ENCODE measurements around the gene PRR18.

DNA sequence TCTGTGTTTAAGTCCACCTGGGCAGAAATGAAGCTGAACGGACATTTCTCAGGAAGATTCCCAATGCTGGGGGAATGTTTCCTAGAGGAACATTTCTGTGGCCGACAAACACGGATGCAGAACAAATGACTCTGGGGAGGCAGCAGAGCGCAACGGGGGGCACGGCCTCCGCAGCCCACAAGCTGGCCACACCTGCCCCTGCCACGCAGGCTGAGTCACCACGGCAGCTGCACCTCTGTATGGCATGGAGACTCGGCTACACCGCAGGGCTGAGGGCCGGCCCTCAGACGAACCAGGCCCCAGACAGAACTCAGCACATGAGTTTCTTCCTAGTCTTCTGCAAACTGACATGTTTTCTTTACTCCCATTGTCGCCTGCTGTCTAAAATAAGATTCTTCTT is 10.0 kb upstream of the PRR18 start:
- TF ChIP-seq CTCF (conservative IDR thresholded peaks at IDR 0.05) = no peak
- no peak for TF ChIP-seq EZH2 (IDR thresholded peaks at IDR 0.05; ENCODE audit: low read depth)

All from PC-9 (cell line).